MM.1S (cell line): ENCODE results near the gene CNTNAP2.

ENCODE experiments used
- DNase-seq: peaks from one replicate; pipeline ENCODE4 v3.0.0-alpha.2; 2015
- H2AFZ ChIP-seq: fragments of 300-600 bp; sonication (generic); 2 replicates; pipeline ENCODE4 v1.6.0; 2016; ENCODE audit warnings: antibody characterized with exemption, low read length
- H3F3A ChIP-seq: fragments of 300-600 bp; sonication (generic); 2 replicates; pipeline ENCODE4 v1.6.1; 2016; ENCODE audit warnings: mild to moderate bottlenecking, antibody characterized with exemption, low read length, moderate library complexity, mixed read lengths; ENCODE audit not compliant: insufficient read depth
- H3K27ac ChIP-seq: fragments of 300-600 bp; sonication (generic); 2 replicates; pipeline ENCODE4 v1.5.1; 2016; ENCODE audit warnings: mild to moderate bottlenecking, low read length
- H3K27me3 ChIP-seq: fragments of 300-600 bp; sonication (generic); replicated peaks from 2 replicates; pipeline ENCODE4 v1.6.0; 2016; ENCODE audit warnings: low read length; ENCODE audit not compliant: insufficient read depth
- H3K36me3 ChIP-seq: fragments of 300-600 bp; sonication (generic); replicated peaks from 2 replicates; pipeline ENCODE4 v1.6.1; 2016; ENCODE audit warnings: mild to moderate bottlenecking, low read length, mixed read lengths; ENCODE audit not compliant: insufficient read depth
- H3K4me1 ChIP-seq: fragments of 300-600 bp; sonication (generic); 2 replicates; pipeline ENCODE4 v1.6.1; 2016; ENCODE audit warnings: low read length, mixed read lengths
- H3K4me2 ChIP-seq: fragments of 300-600 bp; sonication (generic); 2 replicates; pipeline ENCODE4 v1.6.0; 2016; ENCODE audit warnings: low read depth, low read length
- H3K4me3 ChIP-seq: fragments of 300-600 bp; sonication (generic); 2 replicates; pipeline ENCODE4 v1.5.1; 2016; ENCODE audit warnings: low read length, mixed read lengths
- H3K79me2 ChIP-seq: fragments of 300-600 bp; sonication (generic); 2 replicates; pipeline ENCODE4 v1.6.1; 2016; ENCODE audit warnings: mixed run types, low read length, mixed read lengths
- H3K9ac ChIP-seq: fragments of 300-600 bp; sonication (generic); 2 replicates; pipeline ENCODE4 v1.6.1; 2016; ENCODE audit warnings: low read length, mixed read lengths
- H3K9me2 ChIP-seq: fragments of 300-600 bp; sonication (generic); replicated peaks from 2 replicates; pipeline ENCODE4 v1.6.1; 2016; ENCODE audit warnings: mild to moderate bottlenecking, low read length, mixed read lengths; ENCODE audit not compliant: insufficient read depth
- H3K9me3 ChIP-seq: fragments of 300-600 bp; sonication (generic); replicated peaks from 2 replicates; pipeline ENCODE4 v1.6.1; 2016; ENCODE audit warnings: mild to moderate bottlenecking, low read length, mixed read lengths; ENCODE audit not compliant: insufficient read depth
- H4K20me1 ChIP-seq: fragments of 300-600 bp; sonication (generic); 2 replicates; pipeline ENCODE4 v1.6.1; 2016; ENCODE audit warnings: mild to moderate bottlenecking, low read length, moderate library complexity, mixed read lengths; ENCODE audit not compliant: insufficient read depth
- EZH2 ChIP-seq: fragments of 300-600 bp; sonication (generic); optimal IDR thresholded peaks from 2 replicates; pipeline ENCODE3; 2017; ENCODE audit warnings: low read depth, mild to moderate bottlenecking, antibody characterized with exemption, low read length, mixed read lengths
- EZH2phosphoT487 ChIP-seq: fragments of 300-600 bp; sonication (generic); IDR thresholded peaks from 2 replicates; pipeline ENCODE4 v1.6.1; 2018; ENCODE audit warnings: antibody characterized with exemption, low read length
- TF ChIP-seq, protein P1 (sequence below): fragments of 300-600 bp; sonication (generic); IDR thresholded peaks from 2 replicates; pipeline ENCODE4 v1.5.1; 2016; ENCODE audit warnings: antibody characterized with exemption, low read length, mixed read lengths

Gene CNTNAP2

DNA sequence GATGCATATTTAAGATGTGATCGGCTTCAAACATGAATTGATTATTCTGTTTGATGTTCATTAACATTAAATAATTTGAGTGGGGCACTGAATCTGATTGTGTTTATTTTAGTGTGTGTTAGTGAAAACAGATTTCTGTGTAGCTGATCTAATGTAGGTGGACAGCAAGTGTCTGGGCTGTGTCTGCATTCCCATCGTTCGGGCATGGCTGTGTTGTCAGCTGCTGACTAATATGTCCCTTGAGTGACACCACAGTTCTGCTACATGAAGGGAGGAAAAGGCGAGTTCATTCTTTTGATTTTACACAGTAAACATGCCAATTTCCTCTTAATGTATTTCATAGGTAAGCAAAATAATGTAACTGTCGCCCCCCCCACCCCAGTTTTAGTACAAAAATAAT lies 203.0 kb downstream of the CNTNAP2 start:
- no peak overlapping the region for H3K4me3 ChIP-seq
- no peaks in the 10 kb centered on the region for H3F3A ChIP-seq
- no peak overlapping the region for H3K9ac ChIP-seq
- H4K20me1 ChIP-seq, result no peaks in the 10 kb centered on the region
- no peak overlapping the region for H2AFZ ChIP-seq
- no peaks in the 10 kb centered on the region for H3K9me3 ChIP-seq
- no peaks in the 10 kb centered on the region for H3K79me2 ChIP-seq
- no peaks in the 10 kb centered on the region for H3K9me2 ChIP-seq
- no peak for DNase-seq
- no peaks in the 10 kb centered on the region for H3K36me3 ChIP-seq
- H3K4me1 ChIP-seq, result no peaks in the 10 kb centered on the region
- no peaks in the 10 kb centered on the region for H3K27me3 ChIP-seq
- no peak overlapping the region for H3K4me2 ChIP-seq
- TF ChIP-seq EZH2phosphoT487 (no peak), EZH2 (no peak)
- TF ChIP-seq, protein P1, sequence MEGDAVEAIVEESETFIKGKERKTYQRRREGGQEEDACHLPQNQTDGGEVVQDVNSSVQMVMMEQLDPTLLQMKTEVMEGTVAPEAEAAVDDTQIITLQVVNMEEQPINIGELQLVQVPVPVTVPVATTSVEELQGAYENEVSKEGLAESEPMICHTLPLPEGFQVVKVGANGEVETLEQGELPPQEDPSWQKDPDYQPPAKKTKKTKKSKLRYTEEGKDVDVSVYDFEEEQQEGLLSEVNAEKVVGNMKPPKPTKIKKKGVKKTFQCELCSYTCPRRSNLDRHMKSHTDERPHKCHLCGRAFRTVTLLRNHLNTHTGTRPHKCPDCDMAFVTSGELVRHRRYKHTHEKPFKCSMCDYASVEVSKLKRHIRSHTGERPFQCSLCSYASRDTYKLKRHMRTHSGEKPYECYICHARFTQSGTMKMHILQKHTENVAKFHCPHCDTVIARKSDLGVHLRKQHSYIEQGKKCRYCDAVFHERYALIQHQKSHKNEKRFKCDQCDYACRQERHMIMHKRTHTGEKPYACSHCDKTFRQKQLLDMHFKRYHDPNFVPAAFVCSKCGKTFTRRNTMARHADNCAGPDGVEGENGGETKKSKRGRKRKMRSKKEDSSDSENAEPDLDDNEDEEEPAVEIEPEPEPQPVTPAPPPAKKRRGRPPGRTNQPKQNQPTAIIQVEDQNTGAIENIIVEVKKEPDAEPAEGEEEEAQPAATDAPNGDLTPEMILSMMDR, result no peak
- no peak overlapping the region for H3K27ac ChIP-seq

DNA sequence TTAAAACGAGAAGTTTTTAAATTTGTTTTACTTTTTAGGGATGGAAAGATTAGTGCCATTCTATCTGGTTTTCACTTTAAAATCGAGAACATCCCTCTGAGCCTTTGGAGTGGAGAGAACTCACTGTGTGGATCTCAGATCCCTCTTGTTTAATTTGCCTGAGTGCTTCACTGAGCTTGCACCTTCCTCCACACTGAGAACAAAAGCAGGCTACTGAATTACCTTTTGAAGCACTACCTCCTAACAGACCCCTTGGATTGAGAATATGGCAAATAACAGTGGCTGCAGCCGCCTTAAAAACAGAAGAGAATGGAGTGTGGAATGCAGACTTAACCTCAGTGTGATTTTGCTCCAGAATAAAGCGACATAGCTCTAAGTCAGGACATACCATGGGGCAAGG lies 204.7 kb downstream of the CNTNAP2 start:
- Histone ChIP-seq H3K79me2 (no peaks in the 10 kb centered on the region), H3K4me2 (0 out of 2 replicates have a peak overlapping the region, but pooled peaks have one; percentile 5), H3K27ac (no peak overlapping the region), H3K9me3 (no peaks in the 10 kb centered on the region), H3K4me3 (no peak overlapping the region), H3K9me2 (no peaks in the 10 kb centered on the region), H3K27me3 (no peaks in the 10 kb centered on the region), H2AFZ (no peak overlapping the region), H3K4me1 (no peaks in the 10 kb centered on the region), H3F3A (no peaks in the 10 kb centered on the region), H3K36me3 (no peaks in the 10 kb centered on the region), H3K9ac (no peak overlapping the region), H4K20me1 (no peaks in the 10 kb centered on the region)
- no peak for DNase-seq
- TF ChIP-seq, protein P1, result no peak
- TF ChIP-seq EZH2, result no peak
- TF ChIP-seq EZH2phosphoT487, result no peak

DNA sequence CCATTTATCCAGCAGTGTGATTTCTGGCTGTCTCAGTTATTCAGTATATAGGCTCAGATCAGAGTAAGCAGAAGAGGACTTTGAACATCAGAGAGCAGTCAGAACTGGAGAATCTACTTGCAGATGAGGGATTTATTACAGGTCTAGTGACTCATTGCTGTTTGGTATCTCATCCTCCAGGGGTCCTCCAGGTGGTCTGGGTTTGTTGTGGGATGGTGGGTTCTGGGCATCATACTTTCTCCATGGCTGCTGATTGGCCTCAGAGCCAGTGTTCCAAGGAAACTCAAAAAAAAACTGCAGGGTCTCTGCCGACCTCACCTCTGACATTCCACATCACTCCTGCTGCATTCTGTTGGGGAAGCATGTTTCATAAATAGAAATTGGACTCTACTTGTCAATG lies 214.8 kb downstream of the CNTNAP2 start:
- Histone ChIP-seq H3K27ac (no peak overlapping the region), H3K4me2 (no peak overlapping the region), H3F3A (no peaks in the 10 kb centered on the region), H3K27me3 (no peaks in the 10 kb centered on the region), H3K9me3 (no peaks in the 10 kb centered on the region), H3K36me3 (no peaks in the 10 kb centered on the region), H3K4me3 (no peak overlapping the region), H4K20me1 (no peaks in the 10 kb centered on the region), H3K9me2 (no peaks in the 10 kb centered on the region), H2AFZ (no peak overlapping the region), H3K4me1 (no peaks in the 10 kb centered on the region), H3K79me2 (no peaks in the 10 kb centered on the region), H3K9ac (no peak overlapping the region)
- no peak for DNase-seq
- TF ChIP-seq EZH2phosphoT487 (no peak), EZH2 (no peak)
- TF ChIP-seq, protein P1, result no peak
